Esophagus mucosa (tissue), 1 donor: ENCODE results near the gene CCDC51. TPM values are rescaled to one million over a fixed set of nuclear protein-coding genes. Genes with fewer than 3 reads are reported as not detected.
"Not testable (repeated sequence)": the region's sequence is repeated elsewhere in the genome, so short reads cannot be mapped to it uniquely, and the experiment has no call there.

Source experiments
- ATAC-seq: fragments of 200-7000 bp; cut with Tn5 transposase; one replicate; pipeline ENCODE4 v1.9.1; 2020
- total RNA-seq: library from RNA; stranded (reverse); gene quantifications from one replicate; pipeline ENCODE4 v1.2.4, GENCODE V29; 2023
- donor health status: DM: yes; HTN: yes; CAD: no.

Gene CCDC51, protein sequence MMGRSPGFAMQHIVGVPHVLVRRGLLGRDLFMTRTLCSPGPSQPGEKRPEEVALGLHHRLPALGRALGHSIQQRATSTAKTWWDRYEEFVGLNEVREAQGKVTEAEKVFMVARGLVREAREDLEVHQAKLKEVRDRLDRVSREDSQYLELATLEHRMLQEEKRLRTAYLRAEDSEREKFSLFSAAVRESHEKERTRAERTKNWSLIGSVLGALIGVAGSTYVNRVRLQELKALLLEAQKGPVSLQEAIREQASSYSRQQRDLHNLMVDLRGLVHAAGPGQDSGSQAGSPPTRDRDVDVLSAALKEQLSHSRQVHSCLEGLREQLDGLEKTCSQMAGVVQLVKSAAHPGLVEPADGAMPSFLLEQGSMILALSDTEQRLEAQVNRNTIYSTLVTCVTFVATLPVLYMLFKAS
- 15.3 TPM for total RNA-seq

- ATAC-seq: peak; percentile 96
Measured at GRCh38 chr3:48439820-48440589, at the start of gene CCDC51, which contains the start of gene TMA7. Gene CCDC51, minus strand, starts transcription at chr3:48440119. Its CDS starts 4,991 bp downstream, at chr3:48435128. Gene TMA7, plus strand, starts transcription at chr3:48440257. Its CDS starts 40 bp downstream, at chr3:48440297.

GRCh38 chr3:48486952-48487351 lies 47.0 kb upstream of the CCDC51 start:
- no peak for ATAC-seq

- ATAC-seq: not testable (repeated sequence)
Measured at GRCh38 chr3:48482822-48483221, 42.9 kb upstream of the CCDC51 start.

- not testable (repeated sequence) for ATAC-seq
Measured at GRCh38 chr3:48480891-48481290, 41.0 kb upstream of the CCDC51 start.

DNA sequence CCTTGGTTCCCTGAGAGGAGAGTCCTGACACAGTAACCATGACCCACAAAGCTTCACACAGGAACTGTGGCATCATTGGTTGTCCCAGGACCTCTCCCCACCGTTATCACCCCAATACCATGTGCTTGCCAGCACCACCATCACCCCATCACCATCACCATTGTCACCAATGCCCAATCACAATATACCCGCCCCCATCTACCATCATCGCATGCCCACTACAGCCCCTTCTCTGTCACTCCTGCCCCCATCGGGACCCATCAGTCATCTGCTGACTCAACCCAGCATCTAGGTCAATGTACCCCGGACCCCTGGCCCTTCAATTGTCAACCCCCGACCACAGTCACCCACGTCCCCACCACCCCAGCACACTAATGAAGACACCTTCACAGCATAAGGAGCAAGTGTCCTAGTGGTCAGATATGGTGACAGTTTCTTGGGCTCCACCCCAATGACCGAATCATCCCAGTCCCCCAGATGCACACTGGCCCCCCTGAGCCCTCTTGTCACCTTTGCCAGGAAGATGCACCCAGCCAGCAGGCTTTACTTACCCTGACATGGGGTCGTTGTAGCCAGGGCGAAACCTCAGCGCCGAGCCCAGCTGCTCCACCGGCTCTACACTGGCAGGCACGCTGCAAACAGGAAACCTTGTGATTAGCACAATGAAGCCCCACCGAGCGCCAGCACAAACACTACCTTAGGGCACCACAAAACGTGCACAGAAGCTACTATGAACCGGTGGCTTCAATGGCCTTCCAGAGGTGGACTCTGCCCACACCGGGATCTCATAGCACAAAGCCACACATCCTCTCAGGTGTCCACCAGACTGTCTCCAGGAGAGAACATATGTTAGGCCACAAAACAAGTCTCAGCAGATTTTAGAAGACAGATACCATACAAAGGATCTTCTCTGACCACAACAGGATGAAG lies 39.0 kb upstream of the CCDC51 start:
- peak; percentile 36 for ATAC-seq

GRCh38 chr3:48477959-48478520 lies 38.1 kb upstream of the CCDC51 start:
- no peak for ATAC-seq

GRCh38 chr3:48476426-48477053 lies 36.6 kb upstream of the CCDC51 start:
- no peak for ATAC-seq

- ATAC-seq: no peak
Measured at GRCh38 chr3:48475188-48475587, 35.3 kb upstream of the CCDC51 start.

- no peak for ATAC-seq
Measured at GRCh38 chr3:48474619-48475018, 34.7 kb upstream of the CCDC51 start.

DNA sequence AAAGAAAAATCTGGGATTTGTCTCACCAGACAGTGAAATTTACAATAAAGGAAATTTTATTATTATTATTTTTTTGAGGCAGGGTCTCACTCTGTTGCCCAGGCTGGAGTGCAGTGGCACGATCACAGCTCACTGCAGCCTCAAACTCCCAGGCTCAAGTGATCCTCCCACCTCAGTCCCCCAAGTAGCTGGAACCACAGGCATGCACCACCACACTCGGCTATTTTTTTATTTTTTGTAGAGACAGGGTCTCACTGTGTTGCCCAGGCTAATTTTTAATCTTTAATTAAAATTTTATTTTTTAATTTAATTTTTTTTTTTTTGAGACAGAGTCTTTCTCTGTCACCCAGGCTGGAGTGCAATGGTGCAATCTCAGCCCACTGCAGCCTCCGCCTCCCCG lies 34.1 kb upstream of the CCDC51 start:
- not testable (repeated sequence) for ATAC-seq

DNA sequence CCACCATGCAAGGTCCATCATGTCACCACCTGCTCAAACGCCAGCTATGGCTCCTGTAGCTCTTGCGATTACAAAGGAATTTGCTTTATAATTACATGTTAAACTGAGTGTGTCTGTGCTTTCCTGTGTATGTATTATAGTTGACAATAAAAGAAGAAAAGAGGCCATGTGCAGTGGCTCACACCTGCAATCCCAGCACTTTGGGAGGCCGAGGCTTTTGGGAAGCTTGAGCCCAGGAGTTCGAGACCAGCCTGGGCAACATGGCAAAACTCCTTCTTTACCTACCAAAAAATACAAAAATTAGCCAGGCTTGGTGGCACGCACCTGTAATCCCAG lies 33.7 kb upstream of the CCDC51 start:
- no peak for ATAC-seq

GRCh38 chr3:48472923-48473616 lies 33.2 kb upstream of the CCDC51 start:
- peak; percentile 86 for ATAC-seq

DNA sequence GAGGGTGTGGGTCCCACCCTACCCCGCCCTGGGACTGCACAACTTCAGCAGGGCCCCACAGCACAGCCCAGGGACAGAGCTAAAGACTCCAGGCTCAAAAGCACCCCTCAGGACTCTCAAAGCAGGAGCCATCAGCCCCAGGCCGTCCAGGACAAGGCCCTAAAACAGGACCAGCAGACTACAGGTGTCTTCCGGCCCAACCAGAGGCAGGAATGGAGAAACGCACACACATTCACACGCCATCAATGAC lies 32.7 kb upstream of the CCDC51 start:
- ATAC-seq: peak; percentile 30

DNA sequence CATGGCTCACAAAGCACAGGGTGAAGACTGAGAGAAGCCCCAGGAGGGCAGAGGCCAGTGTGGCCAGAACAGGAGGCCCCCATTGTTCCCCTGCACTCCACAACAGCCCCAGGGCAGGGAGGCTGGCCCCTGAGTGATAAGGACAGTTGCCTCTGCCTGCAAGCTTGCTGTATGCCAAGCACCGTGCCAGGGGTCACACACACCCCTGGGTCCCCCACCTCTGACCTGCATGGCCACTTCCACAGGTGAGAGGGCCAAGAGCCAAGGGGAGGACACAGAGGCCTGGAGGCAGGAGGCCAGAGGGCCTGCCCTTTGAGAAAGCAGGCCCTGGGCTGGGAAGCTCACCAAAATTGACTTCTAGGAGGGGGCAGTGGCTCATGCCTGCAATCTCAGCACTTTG lies 30.4 kb upstream of the CCDC51 start:
- ATAC-seq: no peak

GRCh38 chr3:48469046-48469915 lies 29.4 kb upstream of the CCDC51 start:
- ATAC-seq: no peak

- no peak for ATAC-seq
Measured at GRCh38 chr3:48468329-48468731, 28.4 kb upstream of the CCDC51 start.

DNA sequence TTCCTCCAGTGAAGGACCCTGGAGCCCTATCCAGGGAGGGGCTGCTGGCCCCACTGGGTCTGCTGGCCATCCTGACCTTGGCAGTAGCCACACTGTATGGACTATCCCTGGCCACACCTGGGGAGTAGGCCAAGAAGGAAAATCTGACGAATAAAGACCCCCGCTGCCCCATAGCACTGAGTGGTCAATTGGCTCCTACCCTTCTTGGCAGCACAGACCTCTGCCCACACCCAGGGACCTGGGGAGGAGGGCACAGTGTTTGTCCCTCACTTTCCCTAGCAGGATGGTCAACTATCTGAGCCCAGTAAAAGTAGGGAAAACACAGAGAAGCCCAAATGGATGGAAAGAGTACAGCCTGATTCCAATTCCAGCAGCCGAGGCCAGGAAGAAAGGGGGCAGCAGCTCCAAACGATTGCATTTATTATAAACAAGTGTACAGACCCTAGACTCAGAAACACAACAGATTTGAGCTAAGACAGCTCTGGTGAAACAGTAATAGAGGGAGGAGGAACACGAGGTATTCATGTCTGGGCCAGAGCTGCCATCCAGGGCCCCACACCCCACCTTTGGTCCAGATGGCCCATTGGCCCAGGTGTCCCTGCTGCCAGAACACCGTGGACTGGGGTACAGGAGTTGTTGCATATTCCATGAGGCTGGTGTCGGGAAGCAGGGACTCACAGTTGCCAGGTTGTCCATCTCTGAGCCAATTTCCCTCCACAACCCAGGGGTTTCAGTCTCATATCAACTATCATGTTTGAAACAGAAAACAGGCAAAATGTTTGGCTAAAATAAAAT lies 27.8 kb upstream of the CCDC51 start:
- ATAC-seq: no peak

DNA sequence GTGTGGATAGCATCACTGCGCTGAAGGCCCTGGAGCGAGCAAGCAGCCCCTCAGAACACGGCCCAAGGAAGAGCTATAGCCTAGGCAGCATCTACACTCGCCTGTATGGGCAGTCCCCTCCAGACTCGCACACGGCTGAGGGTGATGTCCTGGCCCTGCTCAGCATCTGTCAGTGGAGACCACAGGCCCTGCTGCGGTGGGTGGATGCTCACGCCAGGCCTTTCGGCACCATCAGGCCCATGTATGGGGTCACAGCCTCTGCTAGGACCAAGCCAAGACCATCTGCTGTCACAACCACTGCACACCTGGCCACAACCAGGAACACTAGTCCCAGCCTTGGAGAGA lies 27.2 kb upstream of the CCDC51 start:
- ATAC-seq: no peak

GRCh38 chr3:48466386-48467109 lies 26.6 kb upstream of the CCDC51 start:
- ATAC-seq: peak; percentile 52
